Lung (tissue), 16 donors: ENCODE results near the gene MINDY4. TPM values are rescaled to one million over a fixed set of nuclear protein-coding genes. Genes with fewer than 3 reads are reported as not detected.

Source experiments
- ATAC-seq: fragments of 200-7000 bp; cut with Tn5 transposase; one replicate; pipeline ENCODE4 v1.9.1; 2020; ENCODE audit warnings: moderate number of reproducible peaks; ENCODE audit not compliant: insufficient read depth, low FRiP score
- DNase-seq, 3 donors: peaks; one replicate each; pipeline ENCODE4 v3.0.0-alpha.2; 2013 to 2017
- H3K27ac ChIP-seq, 2 donors: one replicate each; pipeline ENCODE4 v1.5.1; 2013; ENCODE audit warnings: mild to moderate bottlenecking in 2 of 2, moderate library complexity in 2 of 2, control low read depth in 1 of 2, inconsistent platforms in 1 of 2, low read depth in 1 of 2, low read length in 1 of 2
- H3K27me3 ChIP-seq, 3 donors: one replicate each; pipeline ENCODE4 v1.5.1; 2013; ENCODE audit warnings: low read length in 2 of 3; ENCODE audit not compliant: control insufficient read depth in 3 of 3, insufficient read depth in 3 of 3
- H3K36me3 ChIP-seq, 4 donors: one replicate each; pipeline ENCODE4 v1.5.1; 2013; ENCODE audit warnings: low read length in 4 of 4, mild to moderate bottlenecking in 1 of 4, moderate library complexity in 1 of 4; ENCODE audit not compliant: control insufficient read depth in 4 of 4, insufficient read depth in 4 of 4
- H3K4me1 ChIP-seq, 5 donors: one replicate each; pipeline ENCODE4 v1.5.1; 2013; ENCODE audit warnings: low read length in 5 of 5, mild to moderate bottlenecking in 2 of 5, moderate library complexity in 1 of 5; ENCODE audit not compliant: control insufficient read depth in 5 of 5, insufficient read depth in 5 of 5
- H3K4me3 ChIP-seq: one replicate; pipeline ENCODE4 v1.5.1; 2013; ENCODE audit warnings: mild to moderate bottlenecking, control low read depth, moderate library complexity
- H3K9ac ChIP-seq, 2 donors: one replicate each; pipeline ENCODE4 v1.5.1; 2013; ENCODE audit warnings: low read length in 2 of 2, control low read depth in 1 of 2; ENCODE audit not compliant: insufficient read depth in 1 of 2
- H3K9me3 ChIP-seq, 4 donors: one replicate each; pipeline ENCODE4 v1.5.1; 2013; ENCODE audit warnings: low read length in 3 of 4, mild to moderate bottlenecking in 1 of 4, moderate library complexity in 1 of 4; ENCODE audit not compliant: control insufficient read depth in 4 of 4, insufficient read depth in 3 of 4
- CTCF ChIP-seq: IDR thresholded peaks from 2 replicates; pipeline ENCODE4 v1.5.1; 2012; ENCODE audit warnings: mild to moderate bottlenecking; ENCODE audit errors: control extremely low read depth, extremely low read depth
- WGBS, 2 donors: extraction: QIAGEN DNeasy Blood & Tissue Kit; methylation state at CpG; one replicate each; pipeline ENCODE4 v1.1.7; 2013; 5-methylcytosine and 5-hydroxymethylcytosine counted together
- long read RNA-seq, 5 donors: transcript quantifications; one replicate each; lab custom pipeline, GENCODE V29; 2026
- polyA plus RNA-seq, 2 donors: library from polyadenylated mRNA; stranded (reverse); fragments of 200-250 nt; gene quantifications; one replicate each; pipeline ENCODE4 v1.2.1, GENCODE V29; 2013
- total RNA-seq, 2 donors: library from RNA; depleted of rRNA in 1 of 2; stranded (reverse); fragments of >200 nt in 1 of 2; gene quantifications; one replicate each; pipeline ENCODE4 v1.2.1, GENCODE V29; 2014 to 2021
- donor health status: control.
- donor health status: control.
- donor health status: Bipolar disorder and iron deficiency.
- donor health status: healthy.
- donor health status: DM: yes; HTN: yes; CAD: no.

The MINDY4 gene
- 10 to 100 TPM; 13.3 to 24.1 TPM for total RNA-seq
- 1 to 10 TPM; 5.0 to 8.1 TPM for polyA plus RNA-seq
- long read RNA-seq, donor 1, partial matches to known transcripts: 0 of 1 reads
- long read RNA-seq, donor 1, other reads (novel, unspliced or antisense): 0 of 1 reads
- long read RNA-seq, donor 2: 0 reads
- long read RNA-seq, donor 3, partial matches to known transcripts: 0 of 1 reads
- long read RNA-seq, donor 3, other reads (novel, unspliced or antisense): 0 of 1 reads
- long read RNA-seq, donor 4, partial matches to known transcripts: 0 of 1 reads
- long read RNA-seq, donor 4, other reads (novel, unspliced or antisense): 0 of 1 reads
- long read RNA-seq, donor 5, partial matches to known transcripts: 0 of 1 reads
- long read RNA-seq, donor 5, other reads (novel, unspliced or antisense): 0 of 1 reads

GRCh38 chr7:30771174-30771879 lies at the start of gene MINDY4:
Gene MINDY4 (plus strand): TSS chr7:30771417. CDS start chr7:30771494, 77 bp downstream.
- WGBS, 2 donors: 2% methylated on average over 61 to 62 of the region's 62 CpGs
- peak; percentile 83 to 88 (median 88) for DNase-seq
- no peak for TF ChIP-seq CTCF

GRCh38 chr7:30722187-30722586 lies 49.0 kb upstream of the MINDY4 start:
- Histone ChIP-seq H3K4me3 (no peak overlapping the region), H3K27ac (no peak overlapping the region), H3K27me3 (peaks cover 0 to 6% (median 0%) of the 10 kb centered on the region in 3 donors), H3K9me3 (peaks cover 0 to 10% (median 2%) of the 10 kb centered on the region in 4 donors), H3K9ac (no peak overlapping the region), H3K4me1 (peaks cover 0 to 6% (median 0%) of the 10 kb centered on the region in 5 donors), H3K36me3 (no peaks in the 10 kb centered on the region)
- 85 to 89% methylated on average over 2 of the region's 2 CpGs for WGBS, 2 donors
- no peak for TF ChIP-seq CTCF
- ATAC-seq (no peak), DNase-seq (no peak)

More at GRCh38 chr7:30771174-30771879, at the start of gene MINDY4:
- H3K27ac ChIP-seq: peak within 1 kb of the TSS; percentile 62 to 90
- peak; percentile 89 for ATAC-seq
- no peaks in the 10 kb centered on the region for H3K9me3 ChIP-seq
- H3K4me1 ChIP-seq: peaks cover 0 to 34% (median 14%) of the 10 kb centered on the region in 5 donors
- no peaks in the 10 kb centered on the region for H3K27me3 ChIP-seq
- H3K4me3 ChIP-seq: peak within 1 kb of the TSS; percentile 61
- peak within 1 kb of the TSS; percentile 49 to 52 for H3K9ac ChIP-seq
- peaks cover 0 to 3% (median 0%) of the 10 kb centered on the region in 4 donors for H3K36me3 ChIP-seq

GRCh38 chr7:30722671-30723070 lies 48.5 kb upstream of the MINDY4 start:
- H3K27ac ChIP-seq: no peak overlapping the region
- no peak overlapping the region for H3K9ac ChIP-seq
- H3K9me3 ChIP-seq: peaks cover 0 to 10% (median 2%) of the 10 kb centered on the region in 4 donors
- DNase-seq: no peak
- no peak for ATAC-seq
- H3K27me3 ChIP-seq: peaks cover 0 to 6% (median 0%) of the 10 kb centered on the region in 3 donors
- no peak overlapping the region for H3K4me3 ChIP-seq
- H3K36me3 ChIP-seq: no peaks in the 10 kb centered on the region
- H3K4me1 ChIP-seq: peaks cover 0 to 6% (median 0%) of the 10 kb centered on the region in 5 donors
- no peak for TF ChIP-seq CTCF
